Measurements from ENCODE around the gene EVA1A. TPM values are rescaled to one million over a fixed set of nuclear protein-coding genes. Genes with fewer than 3 reads are reported as not detected.

EVA1A gene
- total and polyA plus RNA-seq, 2 of the 8 experiments (the other 6 are each of a cell fraction or from before 2014, with no cell fraction given): 2.4 to 4.3 TPM

DNA sequence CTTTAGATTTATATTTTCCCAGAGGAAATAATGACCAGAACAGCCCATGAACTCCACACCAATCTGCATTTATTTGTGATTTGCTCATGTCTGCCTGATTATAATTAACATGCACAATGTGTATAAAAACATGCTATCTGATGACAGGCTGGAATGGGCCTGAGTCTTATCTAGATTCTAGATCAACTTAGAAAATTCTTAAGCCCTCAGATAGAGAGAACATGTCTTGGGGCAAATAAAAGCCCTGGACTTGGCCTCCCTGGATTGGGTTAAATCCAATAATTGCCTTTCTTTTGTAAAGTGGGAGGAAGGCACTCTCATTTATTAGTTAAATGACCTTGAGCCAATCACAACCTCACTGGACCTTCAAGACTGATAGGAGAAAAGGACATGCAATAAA is 61.8 kb downstream of the EVA1A start:
- Histone ChIP-seq H3K18ac (ENCODE audit: extremely low read depth, low read length) (no peak overlapping the region), H3K9ac (replicated peaks in 1 of 4; ENCODE audit: extremely low read depth in 1 of 4, low read depth in 3 of 4, low read length in 3 of 4) (no peak overlapping the region), H3K79me1 (ENCODE audit: low read depth, low read length) (no peaks in the 10 kb centered on the region), H3K4me1 (replicated peaks in 1 of 4; ENCODE audit: control insufficient read depth in 3 of 4, insufficient read depth in 4 of 4, low read length in 3 of 4) (peaks cover 0 to 2% (median 0%) of the 10 kb centered on the region in 4 experiments; a peak in 2 of 7 replicates), H4K91ac (replicated peaks; ENCODE audit: insufficient read length, low read length) (no peak overlapping the region), H3K36me3 (ENCODE audit: control insufficient read depth in 2 of 4, insufficient read depth in 4 of 4, low read length in 3 of 4) (no peaks in the 10 kb centered on the region), H3K79me2 (ENCODE audit: control insufficient read depth in 1 of 2, insufficient read depth in 2 of 2, low read length in 2 of 2) (no peaks in the 10 kb centered on the region), H4K20me1 (replicated peaks in 1 of 2; ENCODE audit: control insufficient read depth in 1 of 2, insufficient read depth in 2 of 2, low read length in 2 of 2) (no peaks in the 10 kb centered on the region), H3K4me3 (ENCODE audit: extremely low read depth in 1 of 4, insufficient read depth in 2 of 4, low read depth in 3 of 4, low read length in 4 of 4) (no peak overlapping the region), H3K23ac (ENCODE audit: insufficient read length) (no peak overlapping the region), H3K4ac (replicated peaks; ENCODE audit: insufficient read length, low read depth, low read length) (no peak overlapping the region), H2BK120ac (replicated peaks; ENCODE audit: low read depth, low read length) (no peak overlapping the region), H2BK15ac (ENCODE audit: low read length) (no peak overlapping the region), H3K23me2 (ENCODE audit: low read depth, low read length) (no peaks in the 10 kb centered on the region), H3K27ac (ENCODE audit: low read depth, low read length) (no peak overlapping the region), H3K4me2 (ENCODE audit: insufficient read depth in 1 of 2, low read depth in 2 of 2, low read length in 2 of 2) (no peak overlapping the region), H2AK5ac (ENCODE audit: low read depth, low read length) (no peak overlapping the region), H3K9me3 (ENCODE audit: insufficient read depth in 2 of 2, low read depth in 1 of 2, low read length in 1 of 2) (no peaks in the 10 kb centered on the region), H2BK5ac (ENCODE audit: low read depth, low read length) (no peak overlapping the region), H3K14ac (ENCODE audit: insufficient read length) (no peak overlapping the region), H2AFZ (ENCODE audit: low read length) (no peak overlapping the region), H2BK20ac (ENCODE audit: low read length) (no peak overlapping the region), H3K27me3 (replicated peaks in 1 of 4; ENCODE audit: control insufficient read depth in 3 of 4, extremely low read depth in 1 of 4, insufficient read depth in 3 of 4, low read length in 3 of 4) (no peaks in the 10 kb centered on the region), H4K8ac (ENCODE audit: extremely low read depth, insufficient read depth, low read length) (no peak overlapping the region), H3K56ac (replicated peaks; ENCODE audit: insufficient read length, low read depth, low read length) (no peak overlapping the region), H2BK12ac (ENCODE audit: low read depth, low read length) (no peak overlapping the region), H4K5ac (ENCODE audit: insufficient read length, low read depth, low read length) (no peak overlapping the region)
- no peak for TF ChIP-seq TAF7 (optimal IDR thresholded peaks at IDR 0.05; ENCODE audit: borderline replicate concordance, low read depth, low read length)
- ChIA-PET CTCF (ENCODE audit: partially characterized antibody) (no interaction called here), POLR2A (ENCODE audit: partially characterized antibody) (no interaction called here)
- FAIRE-seq (no peak), DNase-seq (ENCODE audit: low read depth in 1 of 2, low spot score in 2 of 2) (no peak)

All from H1 (cell line).